ENCODE data around the gene DLG2. TPM values are rescaled to one million over a fixed set of nuclear protein-coding genes. Genes with fewer than 3 reads are reported as not detected.

DLG2 gene
- total and polyA plus RNA-seq, 4 donors: 0.30 to 5.5 (median 0.68) TPM

DNA sequence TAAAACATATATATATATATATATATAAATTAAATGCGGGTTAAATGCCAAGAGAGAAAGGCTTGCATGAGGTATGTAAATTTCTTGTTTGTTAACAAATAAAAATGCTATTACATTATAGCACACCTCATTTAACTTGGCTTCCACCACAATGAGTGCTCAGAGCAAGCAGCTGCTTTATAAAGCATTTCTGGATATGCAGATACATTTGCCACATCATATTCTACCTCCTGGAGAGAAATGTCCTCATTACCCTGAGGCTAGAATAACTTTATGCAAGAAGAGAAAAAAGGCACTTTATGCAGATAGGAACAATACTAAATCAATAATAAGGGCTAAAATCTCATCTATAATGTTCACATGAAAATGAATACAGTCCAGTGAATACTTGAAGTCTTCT is 2159.3 kb downstream of the DLG2 start:
- no peaks in the 10 kb centered on the region for H3K9me3 ChIP-seq (ENCODE audit: control insufficient read depth in 4 of 4, low read length in 3 of 4)
- no peak overlapping the region for H3K4me3 ChIP-seq (ENCODE audit: low read depth in 1 of 3, low read length in 3 of 3)
- H3K4me1 ChIP-seq (ENCODE audit: control insufficient read depth in 4 of 4, insufficient read depth in 4 of 4, low read length in 3 of 4): no peaks in the 10 kb centered on the region
- no peak for DNase-seq (ENCODE audit: low spot score)
- H3K36me3 ChIP-seq (ENCODE audit: control insufficient read depth in 4 of 4, insufficient read depth in 3 of 4, low read depth in 1 of 4, low read length in 3 of 4): peaks cover 0 to 5% (median 1%) of the 10 kb centered on the region in 4 donors
- no peaks in the 10 kb centered on the region for H3K27me3 ChIP-seq (ENCODE audit: control insufficient read depth in 4 of 4, insufficient read depth in 4 of 4, low read length in 3 of 4)
- H3K27ac ChIP-seq (ENCODE audit: low read depth in 1 of 2, low read length in 2 of 2): no peak overlapping the region
- H3K9ac ChIP-seq (ENCODE audit: low read depth in 1 of 2, low read length in 2 of 2): no peak overlapping the region
- TF ChIP-seq RXRA (IDR thresholded peaks at IDR 0.05): no peak
- no peak for TF ChIP-seq SP1 (IDR thresholded peaks at IDR 0.05)
- no peak for TF ChIP-seq HNF4A (conservative IDR thresholded peaks at IDR 0.05)
- no peak for TF ChIP-seq MAX (IDR thresholded peaks at IDR 0.05)
- no peak for TF ChIP-seq ATF3 (IDR thresholded peaks at IDR 0.05)
- TF ChIP-seq GABPA (IDR thresholded peaks at IDR 0.05 in 1 of 2, conservative IDR thresholded peaks at IDR 0.05 in 1 of 2): no peak
- no peak for TF ChIP-seq FOXA2 (IDR thresholded peaks at IDR 0.05)
- TF ChIP-seq ZBTB33 (IDR thresholded peaks at IDR 0.05): no peak
- TF ChIP-seq, protein P1, sequence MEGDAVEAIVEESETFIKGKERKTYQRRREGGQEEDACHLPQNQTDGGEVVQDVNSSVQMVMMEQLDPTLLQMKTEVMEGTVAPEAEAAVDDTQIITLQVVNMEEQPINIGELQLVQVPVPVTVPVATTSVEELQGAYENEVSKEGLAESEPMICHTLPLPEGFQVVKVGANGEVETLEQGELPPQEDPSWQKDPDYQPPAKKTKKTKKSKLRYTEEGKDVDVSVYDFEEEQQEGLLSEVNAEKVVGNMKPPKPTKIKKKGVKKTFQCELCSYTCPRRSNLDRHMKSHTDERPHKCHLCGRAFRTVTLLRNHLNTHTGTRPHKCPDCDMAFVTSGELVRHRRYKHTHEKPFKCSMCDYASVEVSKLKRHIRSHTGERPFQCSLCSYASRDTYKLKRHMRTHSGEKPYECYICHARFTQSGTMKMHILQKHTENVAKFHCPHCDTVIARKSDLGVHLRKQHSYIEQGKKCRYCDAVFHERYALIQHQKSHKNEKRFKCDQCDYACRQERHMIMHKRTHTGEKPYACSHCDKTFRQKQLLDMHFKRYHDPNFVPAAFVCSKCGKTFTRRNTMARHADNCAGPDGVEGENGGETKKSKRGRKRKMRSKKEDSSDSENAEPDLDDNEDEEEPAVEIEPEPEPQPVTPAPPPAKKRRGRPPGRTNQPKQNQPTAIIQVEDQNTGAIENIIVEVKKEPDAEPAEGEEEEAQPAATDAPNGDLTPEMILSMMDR (IDR thresholded peaks at IDR 0.05; ENCODE audit: low read depth, low read length, missing input control): no peak
- no peak for TF ChIP-seq REST (IDR thresholded peaks at IDR 0.05)
- WGBS: 95% methylated on average over 1 of the region's 1 CpG

DNA sequence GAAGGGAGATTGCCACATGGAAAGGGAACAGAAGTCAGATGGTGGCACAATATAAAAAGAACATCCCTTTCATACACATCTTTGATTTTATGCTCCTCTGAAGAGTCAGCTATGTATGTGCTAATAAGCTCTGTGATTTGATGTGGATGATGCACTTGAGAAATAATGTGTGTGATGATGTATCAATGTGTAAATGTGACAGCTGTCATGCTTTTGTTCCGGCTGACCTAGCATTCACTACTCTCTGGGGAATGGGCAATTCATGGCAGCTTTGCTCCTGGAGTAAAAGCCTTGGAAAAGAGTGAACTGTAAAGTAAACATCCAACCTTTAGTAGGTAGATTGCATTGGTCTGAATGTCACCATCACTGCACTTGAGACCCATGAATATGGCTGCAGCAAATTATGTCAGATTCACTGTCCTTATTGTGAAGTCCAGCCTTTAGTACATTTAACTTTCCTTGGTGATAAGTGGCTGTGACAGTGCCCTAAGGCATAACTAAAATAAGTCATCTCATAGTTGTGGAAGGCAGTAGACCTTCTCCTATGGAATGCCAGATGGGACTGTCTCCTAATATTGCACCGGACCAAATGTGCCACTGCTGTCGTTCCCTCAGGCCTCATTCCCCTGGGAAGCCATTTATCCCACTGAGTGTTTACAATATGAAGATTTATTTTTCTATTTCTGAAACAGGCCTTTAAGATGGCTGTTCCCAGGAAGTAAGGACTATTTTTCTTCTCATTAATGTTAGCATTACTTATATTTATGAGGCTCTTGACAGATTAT is 2162.8 kb downstream of the DLG2 start:
- TF ChIP-seq MAX (IDR thresholded peaks at IDR 0.05): no peak
- TF ChIP-seq EGR1 (IDR thresholded peaks at IDR 0.05; ENCODE audit: low read depth in 2 of 2): no peak
- no peak for TF ChIP-seq JUND (IDR thresholded peaks at IDR 0.05)
- TF ChIP-seq FOXA1 (IDR thresholded peaks at IDR 0.05): no peak
- TF ChIP-seq RXRA (IDR thresholded peaks at IDR 0.05): no peak
- H3K27ac ChIP-seq (ENCODE audit: low read depth in 1 of 2, low read length in 2 of 2): no peak overlapping the region
- peaks cover 0 to 8% (median 1%) of the 10 kb centered on the region in 4 donors for H3K36me3 ChIP-seq (ENCODE audit: control insufficient read depth in 4 of 4, insufficient read depth in 3 of 4, low read depth in 1 of 4, low read length in 3 of 4)
- no peaks in the 10 kb centered on the region for H3K9me3 ChIP-seq (ENCODE audit: control insufficient read depth in 4 of 4, low read length in 3 of 4)
- H3K4me3 ChIP-seq (ENCODE audit: low read depth in 1 of 3, low read length in 3 of 3): no peak overlapping the region
- DNase-seq (ENCODE audit: low spot score): no peak
- H3K4me1 ChIP-seq (ENCODE audit: control insufficient read depth in 4 of 4, insufficient read depth in 4 of 4, low read length in 3 of 4): no peaks in the 10 kb centered on the region
- no peaks in the 10 kb centered on the region for H3K27me3 ChIP-seq (ENCODE audit: control insufficient read depth in 4 of 4, insufficient read depth in 4 of 4, low read length in 3 of 4)
- 91% methylated on average over 3 of the region's 3 CpGs for WGBS
- no peak overlapping the region for H3K9ac ChIP-seq (ENCODE audit: low read depth in 1 of 2, low read length in 2 of 2)
